Activated naive CD4-positive, alpha-beta T cell treated with anti-CD3 and anti-CD28 coated beads, Interleukin-2, amount 10 ng/mL, durations not matched to agents 7 days and 5 days (primary cell): ENCODE measurements around the gene TOMM70.

Experiments
- CTCF ChIA-PET: fragments of 350-600 bp; sonication (Branson Sonifier 250); formaldehyde crosslinking; loops from one replicate; lab custom pipeline; 2021; ENCODE audit warnings: antibody characterized with exemption; lab: Charles Lee
- DNase-seq: peaks from one replicate; pipeline ENCODE4 v3.0.0-alpha.2; 2020
- H3K27ac Mint-ChIP-seq: one replicate; pipeline ENCODE4 v1.8.0; 2021; ENCODE audit warnings: mild to moderate bottlenecking, moderate library complexity, mixed read lengths
- H3K27me3 Mint-ChIP-seq: one replicate; pipeline ENCODE4 v1.8.0; 2021; ENCODE audit warnings: mild to moderate bottlenecking, mixed read lengths
- H3K36me3 Mint-ChIP-seq: one replicate; pipeline ENCODE4 v1.8.0; 2021; ENCODE audit warnings: mixed read lengths
- H3K4me1 Mint-ChIP-seq: one replicate; pipeline ENCODE4 v1.8.0; 2021; ENCODE audit warnings: mixed read lengths
- H3K4me3 Mint-ChIP-seq: one replicate; pipeline ENCODE4 v1.8.0; 2021; ENCODE audit warnings: mild to moderate bottlenecking, moderate library complexity, mixed read lengths
- H3K9me3 Mint-ChIP-seq: one replicate; pipeline ENCODE4 v1.8.0; 2021; ENCODE audit warnings: mixed read lengths

Gene TOMM70

GRCh38 chr3:100424261-100424660 is 23.4 kb upstream of the TOMM70 start:
- no peaks in the 10 kb centered on the region for H3K4me1 Mint-ChIP-seq
- CTCF ChIA-PET: interaction anchor here (0.6 kb wide), 1 partner anchor 593 kb away, joined by 3 read pairs; no protein-coding TSS in a partner anchor

GRCh38 chr3:100423611-100424010 is 22.7 kb upstream of the TOMM70 start:
- no peak for DNase-seq
- Mint-ChIP-seq H3K9me3 (no peaks in the 10 kb centered on the region), H3K36me3 (no peaks in the 10 kb centered on the region), H3K27me3 (peaks cover 4% of the 10 kb centered on the region), H3K4me3 (no peak overlapping the region), H3K27ac (no peak overlapping the region), H3K4me1 (no peaks in the 10 kb centered on the region)
- CTCF ChIA-PET: no interaction called here

More at GRCh38 chr3:100424261-100424660, 23.4 kb upstream of the TOMM70 start:
- H3K4me3 Mint-ChIP-seq: no peak overlapping the region
- peaks cover 4% of the 10 kb centered on the region for H3K27me3 Mint-ChIP-seq
- H3K27ac Mint-ChIP-seq: no peak overlapping the region
- H3K9me3 Mint-ChIP-seq: no peaks in the 10 kb centered on the region
- no peaks in the 10 kb centered on the region for H3K36me3 Mint-ChIP-seq
- no peak for DNase-seq

GRCh38 chr3:100420885-100421284 is 20.0 kb upstream of the TOMM70 start:
- H3K4me1 Mint-ChIP-seq: no peaks in the 10 kb centered on the region
- H3K27ac Mint-ChIP-seq: no peak overlapping the region
- CTCF ChIA-PET: interaction anchor here (0.7 kb wide), 1 partner anchor 28 kb away, joined by 3 read pairs; no protein-coding TSS in a partner anchor
- peaks cover under 1% of the 10 kb centered on the region for H3K27me3 Mint-ChIP-seq
- DNase-seq: no peak
- H3K9me3 Mint-ChIP-seq: no peaks in the 10 kb centered on the region
- H3K4me3 Mint-ChIP-seq: no peak overlapping the region
- no peaks in the 10 kb centered on the region for H3K36me3 Mint-ChIP-seq

- Mint-ChIP-seq H3K4me3 (no peak overlapping the region), H3K9me3 (no peaks in the 10 kb centered on the region), H3K27me3 (no peaks in the 10 kb centered on the region), H3K4me1 (no peaks in the 10 kb centered on the region), H3K27ac (no peak overlapping the region), H3K36me3 (no peaks in the 10 kb centered on the region)
- no peak for DNase-seq
- CTCF ChIA-PET: no interaction called here
These were observed 18.5 kb upstream of the TOMM70 start for GRCh38 chr3:100419406-100419805.

- DNase-seq: no peak
These were observed 16.0 kb upstream of the TOMM70 start for GRCh38 chr3:100416863-100417262.

GRCh38 chr3:100416176-100416575 is 15.3 kb upstream of the TOMM70 start:
- peaks cover 1% of the 10 kb centered on the region for H3K9me3 Mint-ChIP-seq
- no peak overlapping the region for H3K27ac Mint-ChIP-seq
- CTCF ChIA-PET: no interaction called here
- H3K4me1 Mint-ChIP-seq: no peaks in the 10 kb centered on the region
- no peak for DNase-seq
- H3K27me3 Mint-ChIP-seq: no peaks in the 10 kb centered on the region
- no peak overlapping the region for H3K4me3 Mint-ChIP-seq
- peaks cover 1% of the 10 kb centered on the region for H3K36me3 Mint-ChIP-seq

More at GRCh38 chr3:100416863-100417262, 16.0 kb upstream of the TOMM70 start:
- H3K4me3 Mint-ChIP-seq: no peak overlapping the region
- H3K27ac Mint-ChIP-seq: no peak overlapping the region
- H3K9me3 Mint-ChIP-seq: no peaks in the 10 kb centered on the region
- H3K36me3 Mint-ChIP-seq: no peaks in the 10 kb centered on the region
- CTCF ChIA-PET: no interaction called here
- no peaks in the 10 kb centered on the region for H3K4me1 Mint-ChIP-seq
- no peaks in the 10 kb centered on the region for H3K27me3 Mint-ChIP-seq

- H3K4me1 Mint-ChIP-seq: no peaks in the 10 kb centered on the region
- no peak overlapping the region for H3K4me3 Mint-ChIP-seq
- CTCF ChIA-PET: no interaction called here
- no peak for DNase-seq
- H3K9me3 Mint-ChIP-seq: peaks cover 6% of the 10 kb centered on the region
- peaks cover 8% of the 10 kb centered on the region for H3K36me3 Mint-ChIP-seq
- H3K27ac Mint-ChIP-seq: no peak overlapping the region
- H3K27me3 Mint-ChIP-seq: no peaks in the 10 kb centered on the region
These were observed 12.7 kb upstream of the TOMM70 start for GRCh38 chr3:100413613-100414012.

GRCh38 chr3:100412912-100413590 is 12.2 kb upstream of the TOMM70 start:
- Mint-ChIP-seq H3K9me3 (peaks cover 7% of the 10 kb centered on the region), H3K4me1 (no peaks in the 10 kb centered on the region), H3K27me3 (no peaks in the 10 kb centered on the region), H3K27ac (no peak overlapping the region), H3K4me3 (no peak overlapping the region), H3K36me3 (peaks cover 9% of the 10 kb centered on the region)
- DNase-seq: no peak
- CTCF ChIA-PET: no interaction called here

GRCh38 chr3:100411091-100411982 is 10.4 kb upstream of the TOMM70 start:
- Mint-ChIP-seq H3K27me3 (no peaks in the 10 kb centered on the region), H3K9me3 (peaks cover 18% of the 10 kb centered on the region), H3K36me3 (peaks cover 17% of the 10 kb centered on the region), H3K4me1 (no peaks in the 10 kb centered on the region), H3K4me3 (no peak overlapping the region), H3K27ac (no peak overlapping the region)
- DNase-seq: no peak
- CTCF ChIA-PET: no interaction called here

- CTCF ChIA-PET: interaction anchor here (0.6 kb wide), 1 partner anchor 566 kb away, joined by 3 read pairs; no protein-coding TSS in a partner anchor
These were observed 7.2 kb upstream of the TOMM70 start for GRCh38 chr3:100407977-100408532.

GRCh38 chr3:100407164-100407563 is 6.3 kb upstream of the TOMM70 start:
- no peak for DNase-seq
- Mint-ChIP-seq H3K4me3 (no peak overlapping the region), H3K9me3 (peaks cover 22% of the 10 kb centered on the region), H3K27me3 (no peaks in the 10 kb centered on the region), H3K4me1 (peaks cover 27% of the 10 kb centered on the region), H3K36me3 (peaks cover 26% of the 10 kb centered on the region), H3K27ac (no peak overlapping the region)
- CTCF ChIA-PET: no interaction called here

More at GRCh38 chr3:100407977-100408532, 7.2 kb upstream of the TOMM70 start:
- Mint-ChIP-seq H3K4me3 (no peak overlapping the region), H3K9me3 (peaks cover 22% of the 10 kb centered on the region), H3K27ac (no peak overlapping the region), H3K27me3 (no peaks in the 10 kb centered on the region), H3K36me3 (peaks cover 26% of the 10 kb centered on the region), H3K4me1 (peaks cover 18% of the 10 kb centered on the region)
- DNase-seq: no peak

GRCh38 chr3:100404250-100404548 is 3.3 kb upstream of the TOMM70 start:
- Mint-ChIP-seq H3K4me1 (peaks cover 44% of the 10 kb centered on the region), H3K27ac (no peak overlapping the region), H3K36me3 (peaks cover 23% of the 10 kb centered on the region), H3K9me3 (peaks cover 19% of the 10 kb centered on the region), H3K4me3 (no peak overlapping the region), H3K27me3 (no peaks in the 10 kb centered on the region)
- DNase-seq: no peak
- CTCF ChIA-PET: interaction anchor here (1.2 kb wide), 1 partner anchor 87 kb away, joined by 3 read pairs; no protein-coding TSS in a partner anchor

- CTCF ChIA-PET: interaction anchor here (0.7 to 1.2 kb wide), 2 partner anchors 40 to 87 kb away, joined by 3 read pairs; no protein-coding TSS in a partner anchor
- DNase-seq: no peak
These were observed 2.7 kb upstream of the TOMM70 start for GRCh38 chr3:100403362-100404249.

More at GRCh38 chr3:100403362-100404249, 2.7 kb upstream of the TOMM70 start:
- Mint-ChIP-seq H3K27ac (no peak overlapping the region), H3K4me1 (peaks cover 49% of the 10 kb centered on the region), H3K4me3 (no peak overlapping the region), H3K36me3 (peaks cover 21% of the 10 kb centered on the region), H3K27me3 (no peaks in the 10 kb centered on the region), H3K9me3 (peaks cover 16% of the 10 kb centered on the region)
